PC-9 (cell line): Measurements from ENCODE around the gene S100A8. TPM values are rescaled to one million over a fixed set of nuclear protein-coding genes. Genes with fewer than 3 reads are reported as not detected.

Experiments
- BruUV-seq: library from RNA; stranded (reverse); fragments of 400-500 nt; replicated peaks from 2 replicates; lab custom pipeline; 2021; lab: Mats Ljungman, UMichigan
- CTCF ChIA-PET: fragments of 300-600 bp; sonication (Branson Sonifier 250); formaldehyde crosslinking; loops from one replicate; lab custom pipeline; 2022; ENCODE audit warnings: antibody characterized with exemption; lab: Charles Lee
- POLR2A ChIA-PET: fragments of 300-600 bp; sonication (Branson Sonifier 250); formaldehyde crosslinking; loops from one replicate; lab custom pipeline; 2022; ENCODE audit warnings: antibody characterized with exemption; ENCODE audit not compliant: unreplicated experiment; lab: Charles Lee
- DNase-seq, 2 experiments: peaks; one replicate each; pipeline versions ENCODE4 v3.0.0 to v3.0.0-alpha.2; 2015 to 2022; ENCODE audit warnings: mixed read lengths in 1 of 2
- H2AFZ ChIP-seq: fragments of 200-600 bp; sonication (generic); 2 replicates; pipeline ENCODE4 v1.8.1; 2017; ENCODE audit warnings: antibody characterized with exemption
- H3F3A ChIP-seq: fragments of 200-600 bp; sonication (generic); 2 replicates; pipeline ENCODE4 v1.8.1; 2017; ENCODE audit warnings: antibody characterized with exemption, mild to moderate bottlenecking, low read depth; ENCODE audit not compliant: insufficient read depth
- H3K27ac ChIP-seq: fragments of 200-600 bp; sonication (generic); 2 replicates; pipeline ENCODE4 v1.6.1; 2016; ENCODE audit warnings: mixed run types
- H3K27me3 ChIP-seq: fragments of 200-600 bp; sonication (generic); 2 replicates; pipeline ENCODE4 v1.6.1; 2016; ENCODE audit warnings: low read depth, mixed run types; ENCODE audit not compliant: insufficient read depth
- H3K36me3 ChIP-seq: fragments of 200-600 bp; sonication (generic); 2 replicates; pipeline ENCODE4 v1.6.1; 2016; ENCODE audit warnings: low read depth, mixed run types
- H3K4me1 ChIP-seq: fragments of 200-600 bp; sonication (generic); replicated peaks from 2 replicates; pipeline ENCODE4 v1.6.1; 2016; ENCODE audit warnings: mixed run types; ENCODE audit not compliant: insufficient read depth
- H3K4me2 ChIP-seq: fragments of 200-600 bp; sonication (generic); 2 replicates; pipeline ENCODE4 v1.6.1; 2017; ENCODE audit warnings: mixed run types
- H3K4me3 ChIP-seq: fragments of 200-600 bp; sonication (generic); 2 replicates; pipeline ENCODE4 v1.6.1; 2016; ENCODE audit warnings: mixed run types
- H3K79me2 ChIP-seq: fragments of 200-600 bp; sonication (generic); 2 replicates; pipeline ENCODE4 v1.6.1; 2017; ENCODE audit warnings: low read depth, mixed run types
- H3K9me2 ChIP-seq: fragments of 200-600 bp; sonication (generic); 2 replicates; pipeline ENCODE4 v1.8.1; 2017; ENCODE audit warnings: mild to moderate bottlenecking; ENCODE audit not compliant: insufficient read depth
- H3K9me3 ChIP-seq: fragments of 200-600 bp; sonication (generic); 2 replicates; pipeline ENCODE4 v1.8.1; 2016; ENCODE audit warnings: low read depth; ENCODE audit not compliant: insufficient read depth
- H4K20me1 ChIP-seq: fragments of 200-600 bp; sonication (generic); 2 replicates; pipeline ENCODE4 v1.8.1; 2017; ENCODE audit not compliant: insufficient read depth
- EZH2 ChIP-seq: fragments of 200-600 bp; sonication (generic); IDR thresholded peaks from 2 replicates; pipeline ENCODE4 v1.8.0; 2017; ENCODE audit warnings: antibody characterized with exemption, low read depth
- intact Hi-C: fragments of 100-400 bp; cut with micrococcal nuclease; formaldehyde crosslinking; loops from one replicate; pipeline ENCODE4 v1.10.0; 2022; ENCODE audit not compliant: unreplicated experiment
- total RNA-seq: library from RNA; stranded (reverse); gene quantifications from 2 replicates; pipeline ENCODE4 v1.2.3, GENCODE V29; 2021
- TF ChIP-seq, protein P1 (sequence below): fragments of 200-600 bp; sonication (generic); conservative IDR thresholded peaks from 2 replicates; pipeline ENCODE4 v1.6.1; 2017; ENCODE audit warnings: mixed run types, antibody characterized with exemption, mild to moderate bottlenecking, moderate library complexity

Gene S100A8
- total RNA-seq, 1 experiment from 2014 or later, result not detected

- Histone ChIP-seq H4K20me1 (no peaks in the 10 kb centered on the region), H3K4me3 (no peak overlapping the region), H3K9me2 (no peaks in the 10 kb centered on the region), H3K9me3 (no peaks in the 10 kb centered on the region), H2AFZ (peak overlapping the region; percentile 48; the same call in 1 of the 2 replicates), H3K27me3 (no peaks in the 10 kb centered on the region), H3K4me1 (peaks cover 78% of the 10 kb centered on the region), H3K4me2 (peak overlapping the region; percentile 8; the same call in 1 of the 2 replicates), H3K79me2 (no peaks in the 10 kb centered on the region), H3K27ac (peak overlapping the region; percentile 37), H3K36me3 (no peaks in the 10 kb centered on the region), H3F3A (peaks cover 21% of the 10 kb centered on the region; the same call in 1 of the 2 replicates)
- ChIA-PET CTCF (no interaction called here), POLR2A (no interaction called here)
- intact Hi-C loops, result no loop called here
- no peak for TF ChIP-seq EZH2
- TF ChIP-seq, protein P1, sequence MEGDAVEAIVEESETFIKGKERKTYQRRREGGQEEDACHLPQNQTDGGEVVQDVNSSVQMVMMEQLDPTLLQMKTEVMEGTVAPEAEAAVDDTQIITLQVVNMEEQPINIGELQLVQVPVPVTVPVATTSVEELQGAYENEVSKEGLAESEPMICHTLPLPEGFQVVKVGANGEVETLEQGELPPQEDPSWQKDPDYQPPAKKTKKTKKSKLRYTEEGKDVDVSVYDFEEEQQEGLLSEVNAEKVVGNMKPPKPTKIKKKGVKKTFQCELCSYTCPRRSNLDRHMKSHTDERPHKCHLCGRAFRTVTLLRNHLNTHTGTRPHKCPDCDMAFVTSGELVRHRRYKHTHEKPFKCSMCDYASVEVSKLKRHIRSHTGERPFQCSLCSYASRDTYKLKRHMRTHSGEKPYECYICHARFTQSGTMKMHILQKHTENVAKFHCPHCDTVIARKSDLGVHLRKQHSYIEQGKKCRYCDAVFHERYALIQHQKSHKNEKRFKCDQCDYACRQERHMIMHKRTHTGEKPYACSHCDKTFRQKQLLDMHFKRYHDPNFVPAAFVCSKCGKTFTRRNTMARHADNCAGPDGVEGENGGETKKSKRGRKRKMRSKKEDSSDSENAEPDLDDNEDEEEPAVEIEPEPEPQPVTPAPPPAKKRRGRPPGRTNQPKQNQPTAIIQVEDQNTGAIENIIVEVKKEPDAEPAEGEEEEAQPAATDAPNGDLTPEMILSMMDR, result no peak
- BruUV-seq, result no TSS peak
- peak in 1 of 2 experiments; percentile 49 for DNase-seq
Measured at GRCh38 chr1:153371231-153371630, 19.6 kb downstream of the S100A8 start.

DNA sequence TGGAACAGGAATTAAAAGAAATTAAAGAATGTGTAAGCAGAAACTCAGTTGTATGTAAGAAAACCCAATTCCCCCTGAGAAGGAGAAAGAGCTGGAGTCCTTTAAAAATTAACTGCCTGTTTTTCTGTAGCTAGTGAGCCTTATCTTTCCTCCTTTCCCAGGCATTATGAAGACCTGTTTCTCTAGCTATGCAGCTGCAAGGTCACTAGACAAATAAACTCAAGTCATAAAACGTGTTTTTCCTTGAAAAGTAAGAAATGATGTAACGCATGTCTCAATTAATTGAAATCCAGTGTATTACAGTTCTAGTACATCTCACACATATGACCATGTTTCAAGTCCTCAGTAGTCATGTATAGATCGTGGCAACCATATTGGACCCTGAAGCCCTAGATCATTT lies 20.7 kb downstream of the S100A8 start:
- H2AFZ ChIP-seq, result no peak overlapping the region
- peaks cover 76% of the 10 kb centered on the region for H3K4me1 ChIP-seq
- no peaks in the 10 kb centered on the region for H3K9me2 ChIP-seq
- POLR2A ChIA-PET, result no interaction called here
- H4K20me1 ChIP-seq, result no peaks in the 10 kb centered on the region
- no peaks in the 10 kb centered on the region for H3K36me3 ChIP-seq
- no peaks in the 10 kb centered on the region for H3K79me2 ChIP-seq
- H3K27me3 ChIP-seq, result no peaks in the 10 kb centered on the region
- CTCF ChIA-PET, result no interaction called here
- no TSS peak for BruUV-seq
- no peak overlapping the region for H3K4me2 ChIP-seq
- no peaks in the 10 kb centered on the region for H3K9me3 ChIP-seq
- intact Hi-C loops, result no loop called here
- TF ChIP-seq, protein P1, result no peak
- no peak for TF ChIP-seq EZH2
- peaks cover 21% of the 10 kb centered on the region; the same call in 1 of the 2 replicates for H3F3A ChIP-seq
- no peak overlapping the region for H3K27ac ChIP-seq
- peak in 1 of 2 experiments; percentile 46 for DNase-seq
- no peak overlapping the region for H3K4me3 ChIP-seq

DNA sequence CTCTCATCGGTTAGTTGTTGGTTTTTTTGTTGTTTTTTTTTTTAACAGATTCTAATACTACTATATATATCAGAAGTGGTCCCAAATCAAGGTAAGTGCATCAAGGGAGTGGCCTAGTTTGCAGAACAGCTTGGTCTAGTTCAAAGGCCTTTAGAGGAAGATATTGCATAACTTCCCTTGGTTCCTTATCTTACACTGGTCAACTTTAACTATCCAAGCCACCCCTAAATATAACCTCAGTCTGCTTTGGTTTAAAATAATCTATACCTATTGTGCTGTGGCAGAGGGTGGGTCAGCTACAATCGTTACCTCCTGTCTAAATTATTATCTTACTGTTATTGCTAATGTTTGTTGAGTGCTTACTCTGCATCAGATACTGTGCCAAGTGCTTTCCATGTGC lies 22.4 kb downstream of the S100A8 start:
- H3F3A ChIP-seq, result peaks cover 33% of the 10 kb centered on the region
- no peak for DNase-seq
- BruUV-seq, result no TSS peak
- no peaks in the 10 kb centered on the region for H3K36me3 ChIP-seq
- no peaks in the 10 kb centered on the region for H3K9me2 ChIP-seq
- no peaks in the 10 kb centered on the region for H3K79me2 ChIP-seq
- H3K9me3 ChIP-seq, result no peaks in the 10 kb centered on the region
- no peak overlapping the region for H2AFZ ChIP-seq
- peaks cover 76% of the 10 kb centered on the region for H3K4me1 ChIP-seq
- intact Hi-C loops, result no loop called here
- no peaks in the 10 kb centered on the region for H3K27me3 ChIP-seq
- ChIA-PET POLR2A (no interaction called here), CTCF (no interaction called here)
- no peak overlapping the region for H3K4me2 ChIP-seq
- H3K27ac ChIP-seq, result no peak overlapping the region
- H4K20me1 ChIP-seq, result no peaks in the 10 kb centered on the region
- TF ChIP-seq EZH2, result no peak
- TF ChIP-seq, protein P1, result no peak
- H3K4me3 ChIP-seq, result no peak overlapping the region
